ENCODE data around the gene SNRNP40. TPM values are rescaled to one million over a fixed set of nuclear protein-coding genes. Genes with fewer than 3 reads are reported as not detected.

SNRNP40 gene
- total RNA-seq, 2 experiments from 2014 or later = 99.9 to 190 TPM

DNA sequence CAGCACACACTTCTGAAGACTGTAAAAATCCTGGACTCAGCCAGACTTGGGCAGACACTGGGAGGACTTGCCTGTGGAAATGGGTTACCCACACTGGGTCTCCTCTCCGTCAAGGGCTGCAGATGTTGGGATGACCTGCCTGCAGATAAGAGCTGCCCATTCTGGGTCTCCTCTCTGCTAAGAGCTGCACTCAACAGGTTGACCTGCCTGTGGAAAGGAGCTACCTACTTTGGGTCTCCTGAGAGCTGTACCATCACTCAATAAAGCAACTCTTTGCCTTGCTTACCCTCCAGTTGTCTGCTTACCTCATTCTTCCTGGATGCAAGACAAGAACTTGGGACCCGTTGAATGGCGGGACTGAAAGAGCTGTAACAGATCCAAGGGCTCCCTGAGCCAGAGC, 28.4 kb upstream of the SNRNP40 start:
- H3K4me1 ChIP-seq (ENCODE audit: insufficient read depth, low read length, poor library complexity, severe bottlenecking) = no peaks in the 10 kb centered on the region

GRCh38 chr1:31324093-31324492, 27.5 kb upstream of the SNRNP40 start:
- no TSS peak for BruUV-seq (replicated peaks)
- intact Hi-C loops (cut with micrococcal nuclease; ENCODE audit: unreplicated experiment) = no loop called here
- ChIA-PET CTCF (ENCODE audit: unreplicated experiment) (no interaction called here), POLR2A (no interaction called here)
- no peaks in the 10 kb centered on the region for H3K79me2 ChIP-seq (ENCODE audit: insufficient read depth, low read depth, low read length)
- H3K36me3 ChIP-seq (ENCODE audit: insufficient read depth, low read length) = peaks cover 45% of the 10 kb centered on the region
- no peak for DNase-seq (ENCODE audit: low spot score)
- no peaks in the 10 kb centered on the region for H4K20me1 ChIP-seq (ENCODE audit: insufficient read depth, low read length)
- TF ChIP-seq CTCF (conservative IDR thresholded peaks at IDR 0.05; ENCODE audit: low read length) (no peak), EZH2phosphoT487 (IDR thresholded peaks at IDR 0.05; ENCODE audit: borderline replicate concordance, low read depth, low read length) (no peak)
- H3K4me1 ChIP-seq (ENCODE audit: insufficient read depth, low read length, poor library complexity, severe bottlenecking) = no peaks in the 10 kb centered on the region
- no peak overlapping the region for H3K27ac ChIP-seq (ENCODE audit: low read depth, low read length, poor library complexity, severe bottlenecking)
- H3K4me2 ChIP-seq (ENCODE audit: low read length) = no peak overlapping the region
- no peaks in the 10 kb centered on the region for H3K9me2 ChIP-seq (ENCODE audit: insufficient read depth, low read length)
- H2AFZ ChIP-seq (ENCODE audit: low read length) = no peak overlapping the region
- H3K9me3 ChIP-seq (ENCODE audit: low read length) = no peaks in the 10 kb centered on the region
- no peak overlapping the region for H3K4me3 ChIP-seq (ENCODE audit: low read depth, low read length, poor library complexity, severe bottlenecking)

More for the DNA sequence above, 28.4 kb upstream of the SNRNP40 start:
- H2AFZ ChIP-seq (ENCODE audit: low read length) = no peak overlapping the region
- no peaks in the 10 kb centered on the region for H3K79me2 ChIP-seq (ENCODE audit: insufficient read depth, low read depth, low read length)
- no peak overlapping the region for H3K4me2 ChIP-seq (ENCODE audit: low read length)
- no peaks in the 10 kb centered on the region for H3K9me2 ChIP-seq (ENCODE audit: insufficient read depth, low read length)
- H3K9me3 ChIP-seq (ENCODE audit: low read length) = no peaks in the 10 kb centered on the region
- no peaks in the 10 kb centered on the region for H4K20me1 ChIP-seq (ENCODE audit: insufficient read depth, low read length)
- ChIA-PET POLR2A (no interaction called here), CTCF (ENCODE audit: unreplicated experiment) (no interaction called here)
- intact Hi-C loops (cut with micrococcal nuclease; ENCODE audit: unreplicated experiment) = no loop called here
- BruUV-seq (replicated peaks) = no TSS peak
- no peak for TF ChIP-seq EZH2phosphoT487 (IDR thresholded peaks at IDR 0.05; ENCODE audit: borderline replicate concordance, low read depth, low read length)
- TF ChIP-seq CTCF (conservative IDR thresholded peaks at IDR 0.05; ENCODE audit: low read length) = no peak
- H3K27ac ChIP-seq (ENCODE audit: low read depth, low read length, poor library complexity, severe bottlenecking) = no peak overlapping the region
- DNase-seq (ENCODE audit: low spot score) = no peak
- H3K36me3 ChIP-seq (ENCODE audit: insufficient read depth, low read length) = peaks cover 38% of the 10 kb centered on the region
- no peak overlapping the region for H3K4me3 ChIP-seq (ENCODE audit: low read depth, low read length, poor library complexity, severe bottlenecking)

GRCh38 chr1:31318146-31318545, 21.6 kb upstream of the SNRNP40 start:
- no peak overlapping the region for H3K27ac ChIP-seq (ENCODE audit: low read depth, low read length, poor library complexity, severe bottlenecking)
- H3K4me2 ChIP-seq (ENCODE audit: low read length) = no peak overlapping the region
- DNase-seq (ENCODE audit: low spot score) = no peak
- H2AFZ ChIP-seq (ENCODE audit: low read length) = no peak overlapping the region
- BruUV-seq (replicated peaks) = no TSS peak
- no peaks in the 10 kb centered on the region for H3K4me1 ChIP-seq (ENCODE audit: insufficient read depth, low read length, poor library complexity, severe bottlenecking)
- peaks cover 83% of the 10 kb centered on the region for H3K36me3 ChIP-seq (ENCODE audit: insufficient read depth, low read length)
- H3K9me2 ChIP-seq (ENCODE audit: insufficient read depth, low read length) = no peaks in the 10 kb centered on the region
- H3K4me3 ChIP-seq (ENCODE audit: low read depth, low read length, poor library complexity, severe bottlenecking) = no peak overlapping the region
- H3K79me2 ChIP-seq (ENCODE audit: insufficient read depth, low read depth, low read length) = no peaks in the 10 kb centered on the region
- POLR2A ChIA-PET = interaction anchor here (0.9 to 1.2 kb wide), 2 partner anchors 12 to 23 kb away, joined by 3 read pairs; no protein-coding TSS in a partner anchor
- no peaks in the 10 kb centered on the region for H4K20me1 ChIP-seq (ENCODE audit: insufficient read depth, low read length)
- no peak for TF ChIP-seq CTCF (conservative IDR thresholded peaks at IDR 0.05; ENCODE audit: low read length)
- TF ChIP-seq EZH2phosphoT487 (IDR thresholded peaks at IDR 0.05; ENCODE audit: borderline replicate concordance, low read depth, low read length) = no peak
- CTCF ChIA-PET (ENCODE audit: unreplicated experiment) = interaction anchor here (0.7 kb wide), 1 partner anchor 10 kb away, joined by 3 read pairs; no protein-coding TSS in a partner anchor
- intact Hi-C loops (cut with micrococcal nuclease; ENCODE audit: unreplicated experiment) = no loop called here
- no peaks in the 10 kb centered on the region for H3K9me3 ChIP-seq (ENCODE audit: low read length)

Measured in OCI-LY7 (cell line).